CD4-positive, alpha-beta memory T cell (primary cell): Measurements from ENCODE around the gene PCDHGA2. TPM values are rescaled to one million over a fixed set of nuclear protein-coding genes. Genes with fewer than 3 reads are reported as not detected.

Experiments used
- CTCF ChIA-PET: fragments of 350-600 bp; sonication (Branson Sonifier 250); formaldehyde crosslinking; loops from one replicate; lab custom pipeline; 2021; ENCODE audit warnings: inconsistent platforms; ENCODE audit not compliant: partially characterized antibody; lab: Charles Lee
- POLR2A ChIA-PET: fragments of 350-600 bp; sonication (Branson Sonifier 250); formaldehyde crosslinking; loops from one replicate; lab custom pipeline; 2021; ENCODE audit not compliant: partially characterized antibody; lab: Charles Lee
- DNase-seq, 5 donors: peaks; one replicate each; pipeline versions ENCODE4 v3.0.0 to v3.0.0-alpha.2; 2020 to 2022; ENCODE audit warnings: mixed read lengths in 1 of 5
- H3K27ac ChIP-seq: one replicate; pipeline ENCODE4 v1.7.0; 2013; ENCODE audit warnings: low read depth, low read length
- H3K27me3 ChIP-seq: 2 replicates; pipeline ENCODE4 v1.7.0; 2013; ENCODE audit warnings: mild to moderate bottlenecking, low read length, moderate library complexity; ENCODE audit not compliant: insufficient read depth
- H3K36me3 ChIP-seq: 2 replicates; pipeline ENCODE4 v1.7.0; 2013; ENCODE audit warnings: mild to moderate bottlenecking, low read length, moderate library complexity; ENCODE audit not compliant: insufficient read depth
- H3K4me1 ChIP-seq: 2 replicates; pipeline ENCODE4 v1.7.0; 2013; ENCODE audit warnings: mild to moderate bottlenecking, low read length, moderate library complexity; ENCODE audit not compliant: insufficient read depth
- H3K4me3 ChIP-seq, 2 donors: one replicate each; pipeline ENCODE4 v1.7.0; 2013; ENCODE audit warnings: low read length in 2 of 2, mild to moderate bottlenecking in 1 of 2
- H3K9me3 ChIP-seq, 2 donors: one replicate each; pipeline ENCODE4 v1.7.0; 2013; ENCODE audit warnings: low read length in 2 of 2, control low read depth in 1 of 2; ENCODE audit not compliant: control insufficient read depth in 1 of 2
- H3K27ac Mint-ChIP-seq, 7 donors: one replicate each; pipeline ENCODE4 v1.8.0; 2020 to 2021; ENCODE audit warnings: mixed read lengths in 7 of 7, mild to moderate bottlenecking in 6 of 7, inconsistent platforms in 3 of 7, moderate library complexity in 3 of 7
- H3K27me3 Mint-ChIP-seq, 2 donors: one replicate each; pipeline ENCODE4 v1.8.0; 2020 to 2021; ENCODE audit warnings: mixed read lengths in 2 of 2
- H3K36me3 Mint-ChIP-seq, 2 donors: one replicate each; pipeline ENCODE4 v1.8.0; 2020 to 2021; ENCODE audit warnings: mixed read lengths in 2 of 2, inconsistent platforms in 1 of 2, mild to moderate bottlenecking in 1 of 2
- H3K4me1 Mint-ChIP-seq, 4 donors: one replicate each; pipeline ENCODE4 v1.8.0; 2020 to 2021; ENCODE audit warnings: mixed read lengths in 4 of 4, mild to moderate bottlenecking in 1 of 4
- H3K4me3 Mint-ChIP-seq, 8 donors: one replicate each; pipeline ENCODE4 v1.8.0; 2020 to 2021; ENCODE audit warnings: mixed read lengths in 8 of 8, mild to moderate bottlenecking in 7 of 8, moderate library complexity in 6 of 8, inconsistent platforms in 3 of 8
- H3K9me3 Mint-ChIP-seq, 8 donors: one replicate each; pipeline ENCODE4 v1.8.0; 2020 to 2021; ENCODE audit warnings: mixed read lengths in 8 of 8, mild to moderate bottlenecking in 5 of 8, inconsistent platforms in 3 of 8, moderate library complexity in 1 of 8
- intact Hi-C: fragments of 100-400 bp; cut with micrococcal nuclease; formaldehyde crosslinking; loops from one replicate; pipeline ENCODE4 v1.15.1; 2023
- polyA plus RNA-seq, 2 donors: library from polyadenylated mRNA; unstranded; fragments of 300-500 nt; fragmentation: Illumina TruSeq; gene quantifications; one replicate each; pipeline ENCODE4 v1.2.3, GENCODE V29; 2021
- total RNA-seq, 2 experiments: library from RNA; stranded (reverse); gene quantifications; one replicate each; pipeline ENCODE4 v1.2.3, GENCODE V29; 2021

The PCDHGA2 gene
- total and polyA plus RNA-seq, 4 experiments from 2014 or later: 0.19 to 0.23 TPM; not detected in 2

DNA sequence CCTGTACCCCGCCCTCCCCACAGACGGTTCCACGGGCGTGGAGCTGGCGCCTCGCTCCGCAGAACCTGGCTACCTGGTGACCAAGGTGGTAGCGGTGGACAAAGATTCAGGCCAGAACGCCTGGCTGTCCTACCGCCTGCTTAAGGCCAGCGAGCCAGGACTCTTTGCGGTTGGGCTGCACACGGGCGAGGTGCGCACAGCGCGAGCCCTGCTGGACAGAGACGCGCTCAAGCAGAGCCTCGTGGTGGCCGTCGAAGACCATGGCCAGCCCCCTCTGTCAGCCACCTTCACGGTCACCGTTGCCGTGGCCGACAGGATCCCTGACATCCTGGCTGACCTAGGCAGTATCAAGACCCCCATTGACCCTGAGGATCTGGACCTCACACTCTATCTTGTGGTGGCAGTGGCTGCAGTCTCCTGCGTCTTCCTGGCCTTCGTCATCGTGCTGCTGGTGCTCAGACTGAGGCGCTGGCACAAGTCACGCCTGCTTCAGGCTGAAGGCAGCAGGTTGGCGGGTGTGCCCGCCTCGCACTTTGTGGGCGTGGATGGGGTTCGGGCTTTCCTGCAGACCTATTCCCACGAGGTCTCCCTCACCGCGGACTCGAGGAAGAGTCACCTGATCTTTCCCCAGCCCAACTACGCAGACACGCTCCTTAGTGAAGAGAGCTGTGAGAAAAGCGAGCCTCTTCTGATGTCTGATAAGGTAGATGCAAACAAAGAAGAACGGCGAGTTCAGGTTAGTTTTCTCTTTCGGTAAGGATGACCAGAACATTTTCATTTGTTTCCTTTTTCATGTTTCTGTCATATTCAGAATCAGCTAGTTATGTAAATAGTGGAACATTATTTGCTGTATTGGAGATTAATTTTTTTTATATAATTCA is 27.7 kb downstream of the PCDHGA2 start:
- intact Hi-C loops: no loop called here
- H3K4me1 Mint-ChIP-seq: peaks cover 2 to 11% (median 6%) of the 10 kb centered on the region in 4 donors
- ChIA-PET CTCF (no interaction called here), POLR2A (no interaction called here)
- H3K27me3 ChIP-seq: peaks cover 13% of the 10 kb centered on the region
- peaks cover 0 to 2% of the 10 kb centered on the region in 2 donors for H3K9me3 ChIP-seq
- H3K4me3 Mint-ChIP-seq: no peak overlapping the region
- peaks cover 47 to 53% of the 10 kb centered on the region in 2 donors for H3K27me3 Mint-ChIP-seq
- no peaks in the 10 kb centered on the region for H3K36me3 ChIP-seq
- no peak overlapping the region for H3K4me3 ChIP-seq
- no peak overlapping the region for H3K27ac ChIP-seq
- peaks cover 5 to 73% (median 56%) of the 10 kb centered on the region in 8 donors for H3K9me3 Mint-ChIP-seq
- peaks cover 5 to 9% of the 10 kb centered on the region in 2 donors for H3K36me3 Mint-ChIP-seq
- no peak for DNase-seq
- H3K4me1 ChIP-seq: peaks cover 6% of the 10 kb centered on the region
- peak overlapping the region in 1 of 7 donors; percentile 46 for H3K27ac Mint-ChIP-seq

DNA sequence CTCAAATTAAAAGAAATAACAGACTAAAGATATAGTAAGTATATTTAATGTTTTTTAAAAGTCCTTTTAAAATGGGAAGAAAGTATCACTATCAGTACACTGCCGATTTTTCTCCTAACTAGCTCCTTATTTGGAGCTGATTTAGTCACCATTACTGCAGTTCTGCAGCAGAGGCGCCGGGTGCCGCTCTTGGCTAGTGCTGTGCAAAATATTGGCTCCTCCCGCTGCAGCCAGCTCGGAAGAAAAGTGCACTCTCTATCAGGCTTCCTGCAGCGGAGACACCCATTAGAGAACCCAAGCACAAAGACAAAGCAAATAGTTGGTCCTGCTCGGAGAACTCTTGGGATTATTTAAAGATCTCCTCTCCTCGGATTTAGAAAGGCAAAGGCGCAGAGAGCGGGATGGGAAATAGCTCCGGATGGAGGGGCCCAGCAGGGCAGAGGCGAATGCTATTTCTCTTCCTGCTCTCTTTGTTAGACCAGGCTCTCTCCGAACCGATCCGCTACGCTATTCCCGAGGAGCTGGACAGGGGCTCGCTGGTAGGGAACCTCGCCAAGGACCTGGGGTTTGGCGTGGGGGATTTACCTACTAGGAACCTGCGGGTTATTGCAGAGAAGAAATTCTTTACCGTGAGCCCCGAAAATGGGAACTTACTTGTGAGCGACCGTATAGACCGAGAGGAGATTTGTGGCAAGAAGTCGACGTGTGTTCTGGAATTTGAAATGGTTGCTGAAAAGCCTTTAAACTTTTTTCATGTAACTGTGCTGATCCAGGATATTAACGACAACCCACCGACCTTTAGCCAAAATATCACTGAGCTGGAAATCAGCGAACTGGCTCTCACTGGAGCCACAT is 31.7 kb downstream of the PCDHGA2 start, which contains the start of gene PCDHGB3:
PCDHGB3 (plus strand) TSS at position 249 of the 855 bp plus-strand sequence; CDS start at position 402, 153 bp downstream.
- Mint-ChIP-seq H3K27me3 (peaks cover 43 to 46% of the 10 kb centered on the region in 2 donors), H3K4me1 (peaks cover 4 to 11% (median 8%) of the 10 kb centered on the region in 4 donors), H3K4me3 (peak within 1 kb of the TSS; percentile 69 to 89 (median 83)), H3K27ac (peak within 1 kb of the TSS in 1 of 7 donors; percentile 68), H3K36me3 (peaks cover 7 to 8% of the 10 kb centered on the region in 2 donors), H3K9me3 (peaks cover 2 to 76% (median 53%) of the 10 kb centered on the region in 8 donors)
- ChIA-PET CTCF (interaction anchor here (1.1 to 2.5 kb wide), 9 partner anchors 10 to 197 kb away, joined by 3 to 17 read pairs (median 7); partner anchors contain the start of gene PCDHGB4), POLR2A (interaction anchor here (0.7 to 0.9 kb wide), 2 partner anchors 50 to 194 kb away, joined by 3 to 4 read pairs; partner anchors contain the start of gene TAF7)
- peaks cover 20% of the 10 kb centered on the region for H3K27me3 ChIP-seq
- peak in 4 of 5 donors; percentile 30 to 49 (median 37) for DNase-seq
- intact Hi-C loops: loop anchor here (1.0 kb wide), 2 partner anchors 142 to 194 kb away; no protein-coding TSS in a partner anchor
- H3K4me3 ChIP-seq: peak within 1 kb of the TSS in 1 of 2 donors; percentile 15
- H3K9me3 ChIP-seq: no peaks in the 10 kb centered on the region
- no peak within 1 kb of the TSS for H3K27ac ChIP-seq
- H3K36me3 ChIP-seq: no peaks in the 10 kb centered on the region
- H3K4me1 ChIP-seq: peaks cover 6% of the 10 kb centered on the region

DNA sequence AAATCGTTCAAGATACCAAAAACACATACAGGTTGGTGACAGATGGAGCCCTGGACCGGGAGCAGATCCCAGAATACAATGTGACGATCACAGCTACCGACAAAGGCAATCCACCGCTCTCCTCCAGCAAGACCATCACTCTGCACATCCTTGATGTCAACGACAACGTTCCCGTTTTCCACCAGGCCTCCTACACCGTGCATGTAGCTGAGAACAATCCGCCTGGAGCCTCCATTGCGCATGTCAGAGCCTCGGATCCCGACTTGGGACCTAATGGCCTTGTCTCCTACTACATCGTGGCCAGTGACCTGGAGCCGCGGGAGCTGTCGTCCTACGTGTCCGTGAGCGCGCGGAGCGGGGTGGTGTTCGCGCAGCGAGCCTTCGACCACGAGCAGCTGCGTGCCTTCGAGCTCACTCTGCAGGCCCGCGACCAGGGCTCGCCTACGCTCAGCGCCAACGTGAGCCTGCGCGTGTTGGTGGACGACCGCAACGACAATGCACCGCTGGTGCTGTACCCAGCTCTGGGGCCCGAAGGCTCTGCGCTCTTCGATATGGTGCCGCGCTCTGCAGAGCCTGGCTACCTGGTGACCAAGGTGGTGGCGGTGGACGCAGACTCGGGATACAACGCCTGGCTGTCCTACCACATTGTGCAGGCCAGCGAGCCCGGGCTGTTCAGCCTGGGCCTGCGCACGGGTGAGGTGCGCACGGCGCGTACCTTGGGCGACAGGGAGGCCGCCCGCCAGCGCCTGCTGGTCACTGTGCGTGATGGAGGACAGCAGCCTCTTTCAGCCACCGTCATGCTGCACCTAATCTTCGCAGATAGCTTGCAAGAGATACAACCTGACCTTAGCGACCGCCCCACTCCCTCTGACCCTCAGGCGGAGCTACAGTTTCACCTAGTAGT is 33.3 kb downstream of the PCDHGA2 start:
- DNase-seq: no peak
- intact Hi-C loops: no loop called here
- Histone ChIP-seq H3K4me3 (no peak overlapping the region), H3K9me3 (no peaks in the 10 kb centered on the region), H3K4me1 (peaks cover 6% of the 10 kb centered on the region), H3K36me3 (no peaks in the 10 kb centered on the region), H3K27ac (no peak overlapping the region), H3K27me3 (peaks cover 18% of the 10 kb centered on the region)
- ChIA-PET CTCF (interaction anchor here (1.0 to 2.5 kb wide), 3 partner anchors 8 to 153 kb away, joined by 3 to 17 read pairs (median 3); no protein-coding TSS in a partner anchor), POLR2A (no interaction called here)
- peaks cover 0 to 69% (median 50%) of the 10 kb centered on the region in 8 donors for H3K9me3 Mint-ChIP-seq
- peaks cover 6 to 7% of the 10 kb centered on the region in 2 donors for H3K36me3 Mint-ChIP-seq
- H3K27ac Mint-ChIP-seq: peak overlapping the region in 1 of 7 donors; percentile 13
- peaks cover 4 to 11% (median 8%) of the 10 kb centered on the region in 4 donors for H3K4me1 Mint-ChIP-seq
- H3K4me3 Mint-ChIP-seq: no peak overlapping the region
- peaks cover 41 to 42% of the 10 kb centered on the region in 2 donors for H3K27me3 Mint-ChIP-seq

DNA sequence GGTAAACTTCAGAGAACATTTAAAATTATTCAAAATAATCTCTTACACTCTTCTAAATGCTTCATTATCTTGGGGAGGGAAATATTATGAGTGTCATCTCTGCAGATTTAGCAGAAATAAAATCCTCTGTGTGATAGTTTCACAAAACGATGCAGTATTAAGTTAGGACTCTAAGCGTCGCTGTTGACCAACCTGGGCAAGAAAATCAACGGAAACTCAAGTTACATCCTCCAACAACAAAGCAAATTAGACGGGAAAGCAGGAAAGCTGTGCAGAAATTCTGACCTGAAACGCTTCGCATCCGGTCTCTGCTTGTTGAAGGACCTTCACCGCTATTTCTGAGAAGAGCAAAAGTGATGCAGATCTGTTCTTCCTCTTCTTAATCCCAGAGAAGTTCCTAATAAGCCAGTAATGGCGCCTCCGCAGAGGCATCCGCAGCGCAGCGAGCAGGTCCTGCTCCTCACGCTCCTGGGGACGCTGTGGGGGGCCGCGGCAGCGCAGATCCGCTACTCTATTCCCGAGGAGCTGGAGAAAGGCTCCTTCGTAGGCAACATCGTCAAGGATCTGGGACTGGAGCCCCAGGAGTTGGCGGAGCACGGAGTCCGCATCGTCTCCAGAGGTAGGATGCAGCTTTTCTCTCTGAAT is 35.2 kb downstream of the PCDHGA2 start, which contains the start of gene PCDHGA6:
PCDHGA6 (plus strand) TSS at position 219 of the 645 bp plus-strand sequence; CDS start at position 412, 193 bp downstream.
- Mint-ChIP-seq H3K27me3 (peaks cover 34 to 36% of the 10 kb centered on the region in 2 donors), H3K4me3 (peak within 1 kb of the TSS in 7 of 8 donors; percentile 12 to 64 (median 61)), H3K4me1 (peaks cover 4 to 11% (median 8%) of the 10 kb centered on the region in 4 donors), H3K36me3 (peaks cover 6 to 7% of the 10 kb centered on the region in 2 donors), H3K27ac (no peak within 1 kb of the TSS), H3K9me3 (peaks cover under 1 to 82% (median 51%) of the 10 kb centered on the region in 8 donors)
- Histone ChIP-seq H3K9me3 (no peaks in the 10 kb centered on the region), H3K36me3 (no peaks in the 10 kb centered on the region), H3K4me3 (no peak within 1 kb of the TSS), H3K27ac (no peak within 1 kb of the TSS), H3K4me1 (peaks cover 6% of the 10 kb centered on the region), H3K27me3 (peaks cover 9% of the 10 kb centered on the region)
- CTCF ChIA-PET: interaction anchor here (0.9 to 2.2 kb wide), 4 partner anchors 39 to 193 kb away, joined by 3 to 8 read pairs (median 4); partner anchors contain the start of genes PCDHGA1 and PCDHGA10
- no peak for DNase-seq
- intact Hi-C loops: no loop called here
- POLR2A ChIA-PET: no interaction called here

DNA sequence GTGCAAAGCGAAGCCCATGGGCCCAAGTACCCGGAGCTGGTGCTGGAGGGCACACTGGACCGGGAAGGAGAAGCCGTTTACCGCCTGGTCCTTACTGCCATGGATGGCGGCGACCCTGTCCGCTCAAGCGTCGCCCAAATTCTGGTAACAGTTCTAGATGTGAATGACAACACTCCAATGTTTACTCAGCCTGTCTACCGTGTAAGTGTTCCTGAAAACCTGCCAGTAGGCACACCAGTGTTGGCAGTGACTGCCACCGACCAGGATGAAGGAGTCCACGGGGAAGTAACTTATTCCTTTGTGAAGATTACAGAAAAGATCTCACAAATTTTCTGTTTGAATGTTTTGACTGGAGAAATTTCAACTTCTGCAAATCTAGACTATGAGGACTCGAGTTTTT is 36.1 kb downstream of the PCDHGA2 start:
- H3K4me1 ChIP-seq: peaks cover 6% of the 10 kb centered on the region
- peaks cover 9% of the 10 kb centered on the region for H3K27me3 ChIP-seq
- Mint-ChIP-seq H3K27me3 (peaks cover 36 to 38% of the 10 kb centered on the region in 2 donors), H3K4me1 (peaks cover 3 to 9% (median 8%) of the 10 kb centered on the region in 4 donors), H3K9me3 (peaks cover 2 to 82% (median 54%) of the 10 kb centered on the region in 8 donors), H3K27ac (no peak overlapping the region), H3K4me3 (peak overlapping the region in 2 of 8 donors; percentile 9 to 33), H3K36me3 (peaks cover 6 to 7% of the 10 kb centered on the region in 2 donors)
- no peaks in the 10 kb centered on the region for H3K36me3 ChIP-seq
- no peak overlapping the region for H3K27ac ChIP-seq
- no peak overlapping the region for H3K4me3 ChIP-seq
- intact Hi-C loops: no loop called here
- no peak for DNase-seq
- POLR2A ChIA-PET: no interaction called here
- H3K9me3 ChIP-seq: no peaks in the 10 kb centered on the region
- CTCF ChIA-PET: interaction anchor here (1.5 to 2.2 kb wide), 2 partner anchors 149 to 192 kb away, joined by 4 to 8 read pairs; no protein-coding TSS in a partner anchor
